Natural killer cell (primary cell): ENCODE data around the gene AJUBA. TPM values are rescaled to one million over a fixed set of nuclear protein-coding genes. Genes with fewer than 3 reads are reported as not detected.

Source experiments
- ATAC-seq, 3 donors: fragments of 150-1000 bp in 2 of 3; fragments of 200-7000 bp in 1 of 3; cut with Tn5 transposase; 1 replicate in 1 of 3; 2 replicates in 2 of 3; pipeline ENCODE4 v1.10.0; 2021; ENCODE audit warnings: mild to moderate bottlenecking in 2 of 3, moderate library complexity in 2 of 3
- DNase-seq, 2 donors: peaks; one replicate each; pipeline versions ENCODE4 v3.0.0 to v3.0.0-alpha.2; 2013 to 2021; ENCODE audit warnings: mixed read lengths in 1 of 2
- H3K27ac ChIP-seq: one replicate; pipeline ENCODE4 v1.5.1; 2013; ENCODE audit warnings: mild to moderate bottlenecking, low read length
- H3K27me3 ChIP-seq: one replicate; pipeline ENCODE4 v1.6.1; 2013; ENCODE audit warnings: low read length; ENCODE audit not compliant: control insufficient read depth, insufficient read depth
- H3K36me3 ChIP-seq: one replicate; pipeline ENCODE4 v1.6.1; 2013; ENCODE audit warnings: low read length; ENCODE audit not compliant: control insufficient read depth, insufficient read depth
- H3K4me1 ChIP-seq: one replicate; pipeline ENCODE4 v1.6.1; 2013; ENCODE audit warnings: low read length; ENCODE audit not compliant: control insufficient read depth, insufficient read depth
- H3K4me3 ChIP-seq: one replicate; pipeline ENCODE4 v1.5.1; 2013; ENCODE audit warnings: low read length
- H3K9me3 ChIP-seq: one replicate; pipeline ENCODE4 v1.6.1; 2013; ENCODE audit warnings: low read length; ENCODE audit not compliant: control insufficient read depth, insufficient read depth
- H3K27ac Mint-ChIP-seq, 2 donors: one replicate each; pipeline ENCODE4 v1.8.0; 2022; ENCODE audit warnings: mild to moderate bottlenecking in 2 of 2, mixed read lengths in 2 of 2, moderate library complexity in 1 of 2
- H3K27me3 Mint-ChIP-seq, 2 donors: one replicate each; pipeline ENCODE4 v1.8.0; 2022; ENCODE audit warnings: low read depth in 2 of 2, mixed read lengths in 2 of 2
- H3K36me3 Mint-ChIP-seq: one replicate; pipeline ENCODE4 v1.8.0; 2022; ENCODE audit warnings: mixed read lengths
- H3K4me1 Mint-ChIP-seq, 2 donors: one replicate each; pipeline ENCODE4 v1.8.0; 2022; ENCODE audit warnings: mixed read lengths in 2 of 2
- H3K4me3 Mint-ChIP-seq: one replicate; pipeline ENCODE4 v1.8.0; 2022; ENCODE audit warnings: mild to moderate bottlenecking, moderate library complexity, mixed read lengths
- H3K9me3 Mint-ChIP-seq, 2 donors: one replicate each; pipeline ENCODE4 v1.8.0; 2022; ENCODE audit warnings: mixed read lengths in 2 of 2
- CTCF ChIP-seq: fragments of 200-600 bp; IDR thresholded peaks from one replicate; pipeline ENCODE4 v1.8.0; 2022; ENCODE audit warnings: antibody characterized with exemption
- whole genome bisulfite sequencing: methylation state at CpG from one replicate; pipeline ENCODE4 v1.1.7; 2013; ENCODE audit warnings: missing lambda C conversion rate; ENCODE audit not compliant: insufficient coverage; 5-methylcytosine and 5-hydroxymethylcytosine counted together
- intact Hi-C: fragments of 100-400 bp; cut with micrococcal nuclease; formaldehyde crosslinking; loops from one replicate; pipeline ENCODE4 v1.14.2; 2022
- total RNA-seq, 4 donors: library from RNA; stranded (reverse); fragments of 120-200 nt in 1 of 4; gene quantifications; one replicate each; pipeline versions ENCODE4 v1.2.3 to v1.2.4, GENCODE V29; 2013 to 2022

Gene AJUBA
- total RNA-seq, 3 donors from 2014 or later (not counting 1 experiment from before 2014, with no cell fraction given) = 0.45 to 0.61 (median 0.56) TPM

GRCh38 chr14:22996768-22997654 lies 14.7 kb upstream of the AJUBA start:
- Mint-ChIP-seq H3K9me3 (no peaks in the 10 kb centered on the region), H3K36me3 (no peaks in the 10 kb centered on the region), H3K4me3 (no peak overlapping the region), H3K4me1 (no peaks in the 10 kb centered on the region), H3K27ac (no peak overlapping the region), H3K27me3 (no peaks in the 10 kb centered on the region)
- intact Hi-C loops = no loop called here
- peaks cover 16% of the 10 kb centered on the region for H3K36me3 ChIP-seq
- no peak for DNase-seq
- H3K4me1 ChIP-seq = no peaks in the 10 kb centered on the region
- no peak for TF ChIP-seq CTCF
- WGBS = 82% methylated on average over 10 of the region's 11 CpGs
- H3K4me3 ChIP-seq = no peak overlapping the region
- H3K9me3 ChIP-seq = no peaks in the 10 kb centered on the region
- no peak for ATAC-seq
- no peak overlapping the region for H3K27ac ChIP-seq
- H3K27me3 ChIP-seq = no peaks in the 10 kb centered on the region

GRCh38 chr14:22995889-22996625 lies 13.7 kb upstream of the AJUBA start:
- Histone ChIP-seq H3K27me3 (no peaks in the 10 kb centered on the region), H3K36me3 (peaks cover 18% of the 10 kb centered on the region), H3K4me3 (no peak overlapping the region), H3K4me1 (no peaks in the 10 kb centered on the region), H3K27ac (no peak overlapping the region), H3K9me3 (no peaks in the 10 kb centered on the region)
- no peak for TF ChIP-seq CTCF
- Mint-ChIP-seq H3K27me3 (no peaks in the 10 kb centered on the region), H3K36me3 (no peaks in the 10 kb centered on the region), H3K27ac (no peak overlapping the region), H3K4me3 (no peak overlapping the region), H3K9me3 (no peaks in the 10 kb centered on the region), H3K4me1 (no peaks in the 10 kb centered on the region)
- DNase-seq (no peak), ATAC-seq (no peak)
- 97% methylated on average over 7 of the region's 9 CpGs for WGBS
- intact Hi-C loops = no loop called here

- no peaks in the 10 kb centered on the region for H3K4me1 Mint-ChIP-seq
- H3K4me1 ChIP-seq = no peaks in the 10 kb centered on the region
- no peak for TF ChIP-seq CTCF
- H3K27me3 ChIP-seq = no peaks in the 10 kb centered on the region
- H3K36me3 Mint-ChIP-seq = no peaks in the 10 kb centered on the region
- no peaks in the 10 kb centered on the region for H3K9me3 ChIP-seq
- no peak overlapping the region for H3K27ac ChIP-seq
- ATAC-seq (peak in 2 of 3 donors; percentile 50 to 66), DNase-seq (peak in 1 of 2 donors; percentile 66)
- no peak overlapping the region for H3K4me3 Mint-ChIP-seq
- WGBS = 29% methylated on average over 4 of the region's 4 CpGs
- H3K36me3 ChIP-seq = peaks cover 18% of the 10 kb centered on the region
- H3K9me3 Mint-ChIP-seq = no peaks in the 10 kb centered on the region
- H3K27ac Mint-ChIP-seq = no peak overlapping the region
- intact Hi-C loops = no loop called here
- H3K4me3 ChIP-seq = no peak overlapping the region
- no peaks in the 10 kb centered on the region for H3K27me3 Mint-ChIP-seq
These were observed 12.5 kb upstream of the AJUBA start for GRCh38 chr14:22994762-22995275.
